GM18505 (cell line): ENCODE results near the gene PRDM16.

ENCODE experiments used
- ATAC-seq: cut with Tn5 transposase; IDR thresholded peaks from one replicate; pipeline ENCODE4 v1.9.1; 2021; ENCODE audit not compliant: unreplicated experiment
- POLR2A ChIP-seq: IDR thresholded peaks from 4 replicates; pipeline ENCODE4 v1.6.1; 2011; ENCODE audit warnings: borderline replicate concordance; ENCODE audit not compliant: insufficient read depth, insufficient read length; ENCODE audit errors: extremely low read depth

The PRDM16 gene

DNA sequence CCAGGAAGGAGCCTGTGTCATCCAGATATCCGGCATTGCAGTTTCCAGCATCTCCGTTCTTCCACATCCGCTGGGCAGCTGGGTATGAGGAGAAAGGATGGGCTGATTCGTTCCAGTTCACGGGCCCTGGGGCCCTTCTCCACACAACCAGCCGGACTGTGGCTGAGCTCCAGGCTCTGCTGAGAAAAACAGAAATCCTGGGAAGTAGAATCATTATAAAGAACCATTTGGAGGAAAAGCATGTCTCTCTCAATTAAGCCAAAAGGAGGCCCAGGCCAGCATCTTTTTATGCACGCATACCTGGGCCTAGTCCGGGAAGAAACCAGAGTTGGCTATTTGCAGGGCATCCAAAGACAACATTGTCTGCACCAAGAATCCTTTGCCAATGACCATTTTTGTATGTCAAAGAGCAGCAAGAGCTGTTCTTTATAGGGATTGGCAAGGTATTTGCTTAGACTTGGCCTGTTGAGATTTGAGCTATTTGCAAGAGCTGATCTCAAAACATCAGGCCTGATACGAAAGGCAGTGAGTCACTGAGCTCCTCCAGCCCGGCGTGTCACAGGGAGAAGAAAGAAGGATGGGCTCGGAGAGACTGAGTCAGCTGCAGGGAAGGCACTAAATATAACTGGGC is 300.6 kb downstream of the PRDM16 start:
- no peak for TF ChIP-seq POLR2A
- no peak for ATAC-seq

DNA sequence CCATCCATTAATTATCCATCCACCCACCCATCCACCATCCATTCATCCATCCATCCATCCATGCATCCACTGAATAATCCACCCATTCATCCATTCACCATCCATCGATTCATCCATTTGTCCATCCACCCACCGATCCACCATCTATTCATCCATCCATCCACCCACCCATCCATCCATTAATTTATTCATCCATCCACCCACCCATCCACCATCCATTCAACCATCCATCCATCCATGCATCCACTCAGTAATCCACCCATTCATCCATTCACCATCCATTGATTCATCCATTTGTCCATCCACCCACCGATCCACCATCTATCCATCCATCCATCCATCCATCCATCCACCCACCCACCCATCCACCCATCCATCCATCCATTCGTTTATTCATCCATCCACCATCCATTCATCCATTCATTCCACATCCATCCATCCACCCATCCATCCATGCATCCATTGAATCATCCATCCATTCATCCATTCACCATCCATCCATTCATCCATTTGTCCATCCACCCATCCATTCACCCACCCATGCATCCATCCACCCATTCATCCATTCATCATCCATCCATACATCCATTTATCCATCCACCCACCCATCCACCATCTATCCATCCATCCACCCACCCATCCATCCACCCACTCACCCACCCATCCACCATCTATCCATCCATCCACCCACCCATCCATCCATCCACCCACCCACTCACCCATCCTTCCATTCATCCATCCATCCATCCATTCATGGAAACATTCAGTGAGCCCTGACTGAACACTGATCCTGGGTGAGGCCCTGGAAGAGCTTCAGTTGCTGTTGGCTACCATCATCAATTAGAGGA is 302.1 kb downstream of the PRDM16 start:
- no peak for ATAC-seq
- TF ChIP-seq POLR2A: no peak

DNA sequence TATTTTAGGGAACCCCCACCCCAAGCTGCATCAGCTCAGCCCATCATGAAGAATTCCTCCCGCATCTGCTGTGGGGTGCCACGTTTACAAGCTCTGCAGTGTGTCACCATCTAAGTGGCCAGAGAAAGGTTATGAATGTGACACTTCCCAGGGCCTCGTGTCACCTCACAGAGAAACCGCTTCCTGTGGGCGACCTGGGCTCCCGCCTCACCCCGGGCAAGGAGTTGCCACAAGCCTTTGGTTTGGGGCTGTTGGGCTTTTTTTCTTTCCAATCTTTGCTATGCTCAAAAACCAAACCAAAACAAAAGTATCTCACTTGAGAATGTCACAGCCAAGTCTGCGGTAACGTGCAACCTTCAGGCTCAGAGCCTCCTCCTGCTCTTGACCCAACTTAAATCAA is 303.3 kb downstream of the PRDM16 start:
- no peak for TF ChIP-seq POLR2A
- no peak for ATAC-seq

DNA sequence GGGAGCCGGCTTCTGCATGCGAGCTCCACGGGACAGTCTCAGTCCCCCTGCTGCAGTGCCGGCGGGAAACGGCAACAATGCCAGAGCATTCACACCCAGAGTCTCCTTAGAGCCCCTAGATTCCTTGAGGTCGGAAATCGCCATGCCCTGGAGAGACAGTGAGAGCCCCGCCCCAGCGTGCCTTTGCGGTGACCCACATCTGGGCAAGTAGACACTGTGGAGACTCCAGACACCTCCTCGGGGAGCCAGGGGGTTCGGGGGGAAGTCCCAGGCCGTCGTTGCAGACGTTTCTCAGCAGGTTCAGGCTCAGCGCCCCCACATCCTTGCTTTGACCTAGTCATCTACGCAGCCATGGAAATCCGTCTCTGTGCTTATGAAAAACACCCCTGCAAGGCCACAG is 304.2 kb downstream of the PRDM16 start:
- no peak for ATAC-seq
- no peak for TF ChIP-seq POLR2A

DNA sequence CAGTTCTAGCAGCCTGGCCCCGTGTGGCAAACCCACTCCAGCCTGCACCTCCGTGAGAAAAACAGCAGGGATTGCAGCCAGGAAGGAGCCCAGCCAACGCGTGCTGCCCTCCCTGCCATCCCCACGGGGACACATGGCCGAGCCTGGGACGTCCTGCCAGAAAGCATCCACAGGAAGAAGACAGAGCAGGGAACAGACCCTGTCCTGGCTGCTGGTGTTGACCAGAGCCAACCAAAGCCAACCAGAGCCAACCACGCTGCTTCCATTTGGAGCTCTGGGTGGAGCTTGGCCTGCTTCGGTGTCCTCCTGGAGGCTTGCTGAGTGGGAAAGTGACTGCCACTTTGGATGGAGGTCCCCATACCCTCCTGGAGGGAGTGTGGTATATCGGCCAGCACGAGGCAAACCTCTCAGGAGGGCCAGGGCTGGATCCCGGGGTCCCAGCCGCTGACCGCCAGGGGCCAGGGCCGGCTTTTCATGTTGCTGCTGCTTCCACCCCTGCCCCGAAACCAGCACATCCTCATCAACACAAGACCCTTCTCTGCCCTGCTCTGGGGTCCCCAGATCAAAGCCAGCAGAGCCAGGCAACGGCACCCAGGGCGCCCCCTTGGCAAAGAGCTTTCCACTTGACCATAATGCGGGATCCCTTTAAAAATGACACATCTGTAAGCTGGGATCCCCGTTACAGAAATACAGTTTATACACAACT is 304.9 kb downstream of the PRDM16 start:
- no peak for ATAC-seq
- TF ChIP-seq POLR2A: no peak

DNA sequence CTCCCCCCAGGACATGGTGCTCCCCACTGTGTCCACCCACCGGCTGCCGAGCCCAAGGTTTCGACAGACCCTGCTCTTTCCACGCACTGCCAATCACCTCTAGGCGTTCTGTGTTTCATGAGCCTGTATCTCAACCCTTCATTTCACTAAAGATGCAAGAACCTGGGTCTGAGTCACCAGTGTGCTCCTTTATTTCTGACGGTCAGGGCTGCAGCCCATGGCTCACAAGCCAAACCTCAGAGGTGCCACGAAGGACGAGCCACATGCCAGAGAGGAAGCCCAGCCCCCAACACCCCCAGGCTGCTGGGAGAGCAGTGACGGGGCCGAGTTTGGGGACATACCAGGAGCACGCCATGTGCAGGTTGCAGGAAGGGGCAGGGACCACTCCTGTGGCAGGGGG is 306.2 kb downstream of the PRDM16 start:
- ATAC-seq: no peak
- TF ChIP-seq POLR2A: no peak

DNA sequence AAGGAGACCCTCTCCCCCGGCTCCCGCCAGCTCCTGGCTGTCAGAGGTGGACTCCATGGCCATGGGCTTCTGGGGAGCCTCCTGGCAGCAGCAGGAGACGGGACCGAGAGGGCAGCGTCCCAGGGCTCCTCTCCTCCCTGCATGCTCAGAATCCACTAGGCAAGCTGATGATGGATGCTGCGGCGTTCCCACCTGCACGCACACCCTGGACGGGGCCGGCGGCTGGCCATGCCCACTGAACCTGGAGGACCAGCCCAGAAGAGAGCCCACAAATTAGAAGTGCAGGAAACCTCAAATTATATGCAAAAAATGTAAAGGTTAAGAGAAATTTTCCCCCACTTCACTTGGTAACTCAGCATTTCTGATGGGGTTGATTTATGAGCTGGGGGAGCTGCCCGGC is 308.2 kb downstream of the PRDM16 start:
- TF ChIP-seq POLR2A: no peak
- no peak for ATAC-seq

DNA sequence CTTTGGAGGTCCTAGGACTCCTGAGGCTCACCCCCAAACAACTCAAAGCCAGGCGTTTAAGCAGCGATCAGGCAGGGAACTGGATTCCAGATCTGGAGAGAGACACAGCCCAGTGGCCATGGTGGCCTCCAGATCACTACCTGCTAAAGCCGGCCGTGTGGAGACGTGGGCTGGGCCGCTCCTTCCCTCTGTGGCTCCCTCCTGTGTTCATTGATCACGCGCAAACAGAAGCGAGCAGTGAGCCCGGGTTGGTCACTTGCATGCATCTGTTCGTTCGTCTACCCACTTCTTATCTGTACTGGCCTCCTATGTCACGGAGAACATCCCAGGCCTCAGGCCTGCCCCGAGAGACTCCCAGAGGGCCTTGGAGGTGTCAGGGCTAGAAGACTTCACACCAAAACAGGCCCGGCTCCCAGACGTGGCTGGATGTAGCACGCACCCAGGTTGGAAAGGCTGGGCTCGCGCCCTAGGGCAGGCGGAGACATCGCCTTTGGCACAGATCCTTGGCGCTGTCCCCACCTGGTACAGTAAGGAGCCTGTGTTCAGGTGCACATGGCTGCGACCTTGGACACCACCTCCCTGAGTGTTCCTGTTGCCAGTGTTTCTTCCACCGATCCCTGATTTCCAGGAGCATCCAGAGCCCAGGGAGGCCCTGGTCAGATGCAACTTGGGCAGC is 308.7 kb downstream of the PRDM16 start:
- ATAC-seq: no peak
- TF ChIP-seq POLR2A: no peak

DNA sequence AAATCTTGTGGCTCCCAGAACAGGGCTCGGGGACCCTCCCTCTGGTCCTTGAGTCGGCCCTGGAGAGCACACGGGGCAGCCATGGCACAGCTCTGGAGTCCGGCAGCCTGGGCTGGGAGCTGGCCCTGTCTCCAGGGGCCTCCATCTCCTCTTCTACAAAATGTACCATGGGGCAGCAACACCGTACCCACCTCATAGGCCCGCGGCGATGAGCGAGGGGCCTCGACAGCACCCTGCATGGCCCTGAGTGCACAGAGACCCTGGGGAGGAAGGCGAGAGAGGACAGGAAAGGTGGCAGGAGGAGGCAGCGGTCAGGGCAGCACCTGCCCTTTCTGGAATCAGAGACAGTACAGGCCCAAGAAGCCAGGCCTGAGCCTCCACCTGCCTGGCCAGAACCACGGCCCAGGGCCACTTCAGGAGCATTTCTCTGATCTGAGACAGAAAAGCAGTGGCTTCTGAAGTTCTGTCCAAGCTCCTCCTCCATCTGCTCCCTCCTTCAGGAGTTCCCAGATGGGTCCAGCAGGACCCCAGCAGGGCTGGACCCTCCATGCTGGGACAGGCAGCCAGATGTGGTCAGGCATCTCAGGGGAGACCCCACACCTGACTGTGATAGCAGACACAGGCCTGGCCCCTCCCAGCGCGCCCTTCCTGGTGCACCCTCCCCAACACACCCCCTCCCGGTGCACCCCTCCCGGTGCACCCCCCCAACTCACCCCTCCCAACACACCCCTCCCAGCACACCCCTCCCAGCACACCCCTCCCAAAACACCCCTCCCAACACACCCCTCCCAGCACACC is 309.6 kb downstream of the PRDM16 start:
- ATAC-seq: no peak
- TF ChIP-seq POLR2A: no peak

DNA sequence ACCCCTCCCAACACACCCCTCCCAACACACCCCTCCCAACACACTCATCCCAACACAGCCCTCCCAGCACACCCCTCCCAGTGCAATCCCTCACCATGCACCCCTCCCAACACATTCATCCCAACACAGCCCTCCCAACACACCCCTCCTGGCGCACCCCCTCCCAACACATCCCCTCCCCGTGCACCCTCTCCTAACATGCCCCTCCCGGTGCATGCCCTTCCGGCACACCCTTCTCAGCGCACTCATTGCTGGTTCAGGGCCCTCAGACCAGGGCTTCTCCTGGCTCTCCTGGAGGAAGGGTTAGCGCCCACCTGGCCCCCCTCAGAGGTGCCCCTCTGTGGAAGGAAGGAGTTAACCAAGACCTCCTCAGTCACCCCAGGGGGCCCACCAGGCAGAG is 310.9 kb downstream of the PRDM16 start:
- ATAC-seq: no peak
- TF ChIP-seq POLR2A: no peak

DNA sequence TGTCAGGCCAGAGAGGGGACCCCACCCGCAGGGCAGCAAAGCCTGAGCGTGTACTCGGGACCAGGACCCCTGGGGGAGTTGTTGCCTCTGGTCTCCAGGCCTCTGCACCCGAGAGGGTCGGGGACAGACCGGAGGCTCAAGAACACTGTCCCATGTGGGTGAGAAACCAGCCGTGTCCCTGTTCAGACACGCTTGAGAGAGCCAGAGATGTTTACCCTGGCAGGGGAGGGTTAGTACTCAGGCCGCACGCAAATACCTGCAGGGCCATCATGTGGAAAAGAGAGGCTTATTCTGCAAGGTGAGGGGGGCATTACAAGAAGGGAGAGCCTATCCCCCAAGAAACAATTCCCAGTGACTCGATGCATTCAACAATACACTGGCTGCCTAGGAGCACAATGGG is 311.5 kb downstream of the PRDM16 start:
- TF ChIP-seq POLR2A: no peak
- ATAC-seq: no peak

DNA sequence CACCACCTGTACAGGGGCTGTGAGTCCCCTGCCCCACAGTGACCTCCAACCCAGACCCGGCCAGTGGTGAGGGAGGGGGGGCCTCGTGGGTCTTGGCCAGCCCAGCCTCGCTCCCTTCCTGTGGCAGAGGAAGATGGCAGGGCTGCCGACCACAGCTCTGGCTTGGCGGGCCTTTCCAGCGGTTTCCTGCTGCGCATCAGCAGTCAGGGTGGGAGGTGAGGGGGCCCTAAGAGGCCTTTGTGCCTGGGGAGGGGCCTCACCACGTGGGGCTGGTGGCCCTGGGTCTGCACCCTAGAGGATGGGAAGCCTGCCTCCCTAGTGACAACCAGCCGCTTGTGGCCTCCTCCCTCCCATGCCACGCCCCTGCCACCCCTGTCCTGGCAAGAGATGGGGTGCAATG is 312.9 kb downstream of the PRDM16 start:
- ATAC-seq: no peak
- no peak for TF ChIP-seq POLR2A
